ENCODE results near the gene DNAJC22. TPM values are rescaled to one million over a fixed set of nuclear protein-coding genes. Genes with fewer than 3 reads are reported as not detected.

The DNAJC22 gene
- total and polyA plus RNA-seq, 2 of the 13 experiments (the other 11 are each of a cell fraction or from before 2014, with no cell fraction given) = 25.2 to 31.7 TPM

DNA sequence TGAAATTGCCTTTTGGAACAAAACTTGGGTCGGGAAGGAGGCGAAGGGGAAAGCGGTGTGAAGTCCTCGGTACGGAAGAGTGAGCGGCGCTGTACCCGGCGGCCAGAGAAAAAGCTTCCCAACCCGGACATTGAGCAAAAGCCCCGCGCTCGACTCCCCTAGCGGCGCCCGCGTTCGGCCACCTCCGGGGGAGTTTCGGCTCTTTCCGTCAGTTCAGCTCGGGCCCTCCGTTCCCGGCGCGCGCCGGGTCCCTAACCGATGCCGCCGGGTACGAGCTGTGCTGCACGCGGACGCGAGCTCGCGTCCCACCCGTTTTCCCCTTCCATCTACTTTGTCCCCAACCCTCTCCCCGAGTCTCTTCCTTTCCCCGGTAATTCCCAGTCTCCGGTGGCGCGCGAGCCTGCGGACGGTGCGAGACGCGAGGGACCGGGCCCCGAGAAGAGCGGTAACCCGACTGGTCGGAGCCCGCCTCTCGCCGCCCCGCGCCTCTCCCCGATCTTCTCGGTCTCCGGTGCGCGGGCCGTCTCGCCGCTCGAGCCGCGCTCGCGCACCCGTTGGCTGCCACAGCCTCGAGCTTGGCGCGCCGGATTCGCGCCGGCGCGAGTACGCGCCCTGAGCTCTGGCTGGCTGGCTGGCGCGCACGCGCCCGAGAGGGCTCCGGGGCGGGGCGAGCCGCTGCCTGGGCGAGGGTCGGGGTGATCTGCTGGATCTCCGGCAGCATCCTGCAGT lies 20.1 kb downstream of the DNAJC22 start (continued):
- TF ChIP-seq NR2F1 (CRISPR knock-in tag; IDR thresholded peaks at IDR 0.05) (no peak), ZFAT (CRISPR knock-in tag; conservative IDR thresholded peaks at IDR 0.05) (no peak), HOXA3 (CRISPR knock-in tag; IDR thresholded peaks at IDR 0.05) (peak; percentile 40), ARID2 (CRISPR knock-in tag; IDR thresholded peaks at IDR 0.05; ENCODE audit: borderline replicate concordance) (no peak), ARHGAP35 (CRISPR knock-in tag; IDR thresholded peaks at IDR 0.05; ENCODE audit: borderline replicate concordance) (peak; percentile 70; the same call in 1 of the 2 replicates), THYN1 (CRISPR knock-in tag; IDR thresholded peaks at IDR 0.05; ENCODE audit: borderline replicate concordance, low read depth) (no peak), ZFP37 (CRISPR knock-in tag; IDR thresholded peaks at IDR 0.05; ENCODE audit: borderline replicate concordance) (no peak), ZNF562 (CRISPR knock-in tag; IDR thresholded peaks at IDR 0.05; ENCODE audit: borderline replicate concordance) (0 out of 2 replicates have a peak, but pooled peaks have one; percentile 39), ZNF776 (CRISPR knock-in tag; IDR thresholded peaks at IDR 0.05) (peak; percentile 72; the same call in 1 of the 2 replicates), ZNF616 (CRISPR knock-in tag; IDR thresholded peaks at IDR 0.05; ENCODE audit: low read depth) (peak; percentile 72; the same call in 1 of the 2 replicates), ZNF18 (CRISPR knock-in tag; IDR thresholded peaks at IDR 0.05; ENCODE audit: insufficient replicate concordance) (no peak), SP5 (CRISPR knock-in tag; IDR thresholded peaks at IDR 0.05; ENCODE audit: borderline replicate concordance, low read depth) (no peak), DZIP1 (CRISPR knock-in tag; IDR thresholded peaks at IDR 0.05) (0 out of 2 replicates have a peak, but pooled peaks have one; percentile 35), SPEN (CRISPR knock-in tag; IDR thresholded peaks at IDR 0.05; ENCODE audit: low read depth) (peak; percentile 50), TP53 (CRISPR knock-in tag; conservative IDR thresholded peaks at IDR 0.05) (no peak)
- TF ChIP-seq, protein P1, sequence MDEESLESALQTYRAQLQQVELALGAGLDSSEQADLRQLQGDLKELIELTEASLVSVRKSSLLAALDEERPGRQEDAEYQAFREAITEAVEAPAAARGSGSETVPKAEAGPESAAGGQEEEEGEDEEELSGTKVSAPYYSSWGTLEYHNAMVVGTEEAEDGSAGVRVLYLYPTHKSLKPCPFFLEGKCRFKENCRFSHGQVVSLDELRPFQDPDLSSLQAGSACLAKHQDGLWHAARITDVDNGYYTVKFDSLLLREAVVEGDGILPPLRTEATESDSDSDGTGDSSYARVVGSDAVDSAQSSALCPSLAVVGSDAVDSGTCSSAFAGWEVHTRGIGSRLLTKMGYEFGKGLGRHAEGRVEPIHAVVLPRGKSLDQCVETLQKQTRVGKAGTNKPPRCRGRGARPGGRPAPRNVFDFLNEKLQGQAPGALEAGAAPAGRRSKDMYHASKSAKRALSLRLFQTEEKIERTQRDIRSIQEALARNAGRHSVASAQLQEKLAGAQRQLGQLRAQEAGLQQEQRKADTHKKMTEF (CRISPR knock-in tag; IDR thresholded peaks at IDR 0.05) = peak; percentile 81
- TF ChIP-seq, protein P2, sequence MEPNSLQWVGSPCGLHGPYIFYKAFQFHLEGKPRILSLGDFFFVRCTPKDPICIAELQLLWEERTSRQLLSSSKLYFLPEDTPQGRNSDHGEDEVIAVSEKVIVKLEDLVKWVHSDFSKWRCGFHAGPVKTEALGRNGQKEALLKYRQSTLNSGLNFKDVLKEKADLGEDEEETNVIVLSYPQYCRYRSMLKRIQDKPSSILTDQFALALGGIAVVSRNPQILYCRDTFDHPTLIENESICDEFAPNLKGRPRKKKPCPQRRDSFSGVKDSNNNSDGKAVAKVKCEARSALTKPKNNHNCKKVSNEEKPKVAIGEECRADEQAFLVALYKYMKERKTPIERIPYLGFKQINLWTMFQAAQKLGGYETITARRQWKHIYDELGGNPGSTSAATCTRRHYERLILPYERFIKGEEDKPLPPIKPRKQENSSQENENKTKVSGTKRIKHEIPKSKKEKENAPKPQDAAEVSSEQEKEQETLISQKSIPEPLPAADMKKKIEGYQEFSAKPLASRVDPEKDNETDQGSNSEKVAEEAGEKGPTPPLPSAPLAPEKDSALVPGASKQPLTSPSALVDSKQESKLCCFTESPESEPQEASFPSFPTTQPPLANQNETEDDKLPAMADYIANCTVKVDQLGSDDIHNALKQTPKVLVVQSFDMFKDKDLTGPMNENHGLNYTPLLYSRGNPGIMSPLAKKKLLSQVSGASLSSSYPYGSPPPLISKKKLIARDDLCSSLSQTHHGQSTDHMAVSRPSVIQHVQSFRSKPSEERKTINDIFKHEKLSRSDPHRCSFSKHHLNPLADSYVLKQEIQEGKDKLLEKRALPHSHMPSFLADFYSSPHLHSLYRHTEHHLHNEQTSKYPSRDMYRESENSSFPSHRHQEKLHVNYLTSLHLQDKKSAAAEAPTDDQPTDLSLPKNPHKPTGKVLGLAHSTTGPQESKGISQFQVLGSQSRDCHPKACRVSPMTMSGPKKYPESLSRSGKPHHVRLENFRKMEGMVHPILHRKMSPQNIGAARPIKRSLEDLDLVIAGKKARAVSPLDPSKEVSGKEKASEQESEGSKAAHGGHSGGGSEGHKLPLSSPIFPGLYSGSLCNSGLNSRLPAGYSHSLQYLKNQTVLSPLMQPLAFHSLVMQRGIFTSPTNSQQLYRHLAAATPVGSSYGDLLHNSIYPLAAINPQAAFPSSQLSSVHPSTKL (CRISPR knock-in tag; IDR thresholded peaks at IDR 0.05) = no peak
